ENCODE results near the gene GIMAP5. TPM values are rescaled to one million over a fixed set of nuclear protein-coding genes. Genes with fewer than 3 reads are reported as not detected.

GIMAP5 gene
- total RNA-seq, 2 donors from 2014 or later = 5.3 to 11.9 TPM

DNA sequence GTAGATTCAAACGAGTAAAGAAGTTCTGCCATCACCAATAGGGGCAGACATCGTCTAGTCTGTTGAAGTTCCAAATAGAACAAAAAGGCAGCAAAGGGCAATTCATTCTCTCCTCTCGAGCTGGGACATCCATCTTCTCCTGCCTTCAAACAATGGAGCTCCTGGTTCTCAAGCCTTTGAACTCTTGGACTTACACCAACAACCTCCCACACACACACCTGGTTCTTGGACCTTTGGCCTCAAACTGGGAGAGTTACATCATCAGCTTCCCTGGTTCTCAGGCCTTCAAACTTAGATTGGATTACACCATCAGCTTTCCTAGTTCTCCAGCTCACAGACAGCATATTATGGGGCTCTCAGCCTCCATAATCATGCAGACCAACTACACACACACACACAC, 9.8 kb upstream of the GIMAP5 start:
- peak; percentile 51 to 85 (median 66) for DNase-seq
- H3K27ac ChIP-seq = peak overlapping the region in 3 of 4 donors; percentile 29 to 63 (median 51)
- H3K27me3 ChIP-seq = no peaks in the 10 kb centered on the region
- 31 to 34% methylated on average over 3 of the region's 3 CpGs for WGBS, 2 donors
- peaks cover 5% of the 10 kb centered on the region for H3K4me1 ChIP-seq
- H3K36me3 ChIP-seq (replicated peaks in 1 of 2; ENCODE audit: insufficient read depth in 1 of 2, low read depth in 2 of 2) = no peaks in the 10 kb centered on the region
- intact Hi-C loops (cut with DNase I) = no loop called here
- H3K4me3 ChIP-seq = no peak overlapping the region
- TF ChIP-seq, protein P1, sequence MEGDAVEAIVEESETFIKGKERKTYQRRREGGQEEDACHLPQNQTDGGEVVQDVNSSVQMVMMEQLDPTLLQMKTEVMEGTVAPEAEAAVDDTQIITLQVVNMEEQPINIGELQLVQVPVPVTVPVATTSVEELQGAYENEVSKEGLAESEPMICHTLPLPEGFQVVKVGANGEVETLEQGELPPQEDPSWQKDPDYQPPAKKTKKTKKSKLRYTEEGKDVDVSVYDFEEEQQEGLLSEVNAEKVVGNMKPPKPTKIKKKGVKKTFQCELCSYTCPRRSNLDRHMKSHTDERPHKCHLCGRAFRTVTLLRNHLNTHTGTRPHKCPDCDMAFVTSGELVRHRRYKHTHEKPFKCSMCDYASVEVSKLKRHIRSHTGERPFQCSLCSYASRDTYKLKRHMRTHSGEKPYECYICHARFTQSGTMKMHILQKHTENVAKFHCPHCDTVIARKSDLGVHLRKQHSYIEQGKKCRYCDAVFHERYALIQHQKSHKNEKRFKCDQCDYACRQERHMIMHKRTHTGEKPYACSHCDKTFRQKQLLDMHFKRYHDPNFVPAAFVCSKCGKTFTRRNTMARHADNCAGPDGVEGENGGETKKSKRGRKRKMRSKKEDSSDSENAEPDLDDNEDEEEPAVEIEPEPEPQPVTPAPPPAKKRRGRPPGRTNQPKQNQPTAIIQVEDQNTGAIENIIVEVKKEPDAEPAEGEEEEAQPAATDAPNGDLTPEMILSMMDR (IDR thresholded peaks at IDR 0.05) = no peak
- TF ChIP-seq POLR2A (IDR thresholded peaks at IDR 0.05) = no peak
- peak; percentile 98 for ATAC-seq
- no peaks in the 10 kb centered on the region for H3K9me3 ChIP-seq

DNA sequence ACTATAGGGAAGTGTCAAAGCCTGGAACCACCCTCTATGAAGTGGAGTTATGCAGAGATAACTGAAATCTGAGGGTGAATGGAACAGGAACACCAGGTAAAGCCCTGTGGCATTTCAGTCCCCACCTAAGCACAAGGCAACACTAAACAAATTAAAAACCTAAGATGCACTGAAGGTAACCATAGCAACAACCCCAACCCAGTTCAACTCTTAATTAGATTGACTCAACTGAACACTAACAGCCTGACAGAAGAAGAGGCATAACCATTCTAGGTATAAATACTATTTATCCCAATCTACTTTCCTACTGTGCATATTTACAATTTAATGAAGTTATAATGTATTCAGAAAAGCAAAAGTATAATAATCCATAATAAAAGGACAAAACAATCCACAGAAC, 9.2 kb upstream of the GIMAP5 start:
- Histone ChIP-seq H3K4me1 (peaks cover 5% of the 10 kb centered on the region), H3K9me3 (no peaks in the 10 kb centered on the region), H3K27me3 (no peaks in the 10 kb centered on the region), H3K27ac (peak overlapping the region in 3 of 4 donors; percentile 29 to 63 (median 51)), H3K36me3 (replicated peaks in 1 of 2; ENCODE audit: insufficient read depth in 1 of 2, low read depth in 2 of 2) (no peaks in the 10 kb centered on the region), H3K4me3 (no peak overlapping the region)
- DNase-seq (no peak), ATAC-seq (no peak)
- intact Hi-C loops (cut with DNase I) = no loop called here
- TF ChIP-seq, protein P1 (IDR thresholded peaks at IDR 0.05) = no peak

DNA sequence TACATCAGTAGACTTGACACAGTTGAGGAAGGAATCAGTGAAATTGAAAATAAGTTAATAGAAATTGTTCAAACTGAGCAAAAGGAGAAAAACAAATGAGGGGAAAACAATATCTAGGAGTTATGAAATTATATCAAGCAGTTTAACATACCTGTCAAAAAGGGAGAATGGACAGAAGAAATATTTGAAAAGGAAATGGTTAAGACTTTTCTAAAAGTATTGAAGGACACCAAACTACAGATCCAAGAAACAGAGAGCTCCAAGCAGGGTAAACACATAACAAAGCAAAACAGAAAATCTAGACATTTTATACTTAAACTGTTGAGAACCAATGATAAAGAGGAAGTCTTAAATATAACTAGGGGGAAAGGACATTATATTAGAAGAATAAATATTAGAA, 8.6 kb upstream of the GIMAP5 start:
- Histone ChIP-seq H3K36me3 (replicated peaks in 1 of 2; ENCODE audit: insufficient read depth in 1 of 2, low read depth in 2 of 2) (no peaks in the 10 kb centered on the region), H3K27me3 (no peaks in the 10 kb centered on the region), H3K9me3 (no peaks in the 10 kb centered on the region), H3K4me3 (no peak overlapping the region), H3K27ac (no peak overlapping the region), H3K4me1 (peaks cover 5% of the 10 kb centered on the region)
- ATAC-seq (no peak), DNase-seq (no peak)
- intact Hi-C loops (cut with DNase I) = no loop called here
- no peak for TF ChIP-seq POLR2A (IDR thresholded peaks at IDR 0.05)
- TF ChIP-seq, protein P1 (IDR thresholded peaks at IDR 0.05) = no peak

DNA sequence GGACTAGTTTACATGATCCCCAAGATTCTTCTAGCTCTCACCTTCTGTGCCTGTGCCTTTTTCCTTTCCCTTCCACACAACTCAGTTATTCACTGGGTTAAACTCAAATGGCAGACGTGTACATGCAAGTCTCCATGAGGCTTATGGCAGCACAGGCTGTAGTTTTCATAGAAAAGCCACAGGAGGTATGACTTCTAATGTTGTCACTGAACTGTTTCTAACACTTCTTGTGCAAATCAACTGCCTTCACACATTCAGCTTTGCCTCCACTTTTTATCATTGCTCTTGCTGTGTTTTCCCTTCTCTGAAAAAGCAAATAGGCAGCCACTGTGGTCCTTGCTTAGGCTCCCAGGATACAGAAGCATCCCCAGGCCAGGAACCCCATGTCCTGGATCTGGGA, 5.3 kb upstream of the GIMAP5 start:
- Histone ChIP-seq H3K36me3 (replicated peaks in 1 of 2; ENCODE audit: insufficient read depth in 1 of 2, low read depth in 2 of 2) (no peaks in the 10 kb centered on the region), H3K27me3 (no peaks in the 10 kb centered on the region), H3K4me3 (no peak overlapping the region), H3K27ac (no peak overlapping the region), H3K9me3 (no peaks in the 10 kb centered on the region), H3K4me1 (peaks cover 5% of the 10 kb centered on the region)
- WGBS, 2 donors = 45 to 54% methylated on average over 1 of the region's 1 CpG
- TF ChIP-seq, protein P1 (IDR thresholded peaks at IDR 0.05) = no peak
- TF ChIP-seq POLR2A (IDR thresholded peaks at IDR 0.05) = no peak
- ATAC-seq (no peak), DNase-seq (no peak)
- intact Hi-C loops (cut with DNase I) = no loop called here

DNA sequence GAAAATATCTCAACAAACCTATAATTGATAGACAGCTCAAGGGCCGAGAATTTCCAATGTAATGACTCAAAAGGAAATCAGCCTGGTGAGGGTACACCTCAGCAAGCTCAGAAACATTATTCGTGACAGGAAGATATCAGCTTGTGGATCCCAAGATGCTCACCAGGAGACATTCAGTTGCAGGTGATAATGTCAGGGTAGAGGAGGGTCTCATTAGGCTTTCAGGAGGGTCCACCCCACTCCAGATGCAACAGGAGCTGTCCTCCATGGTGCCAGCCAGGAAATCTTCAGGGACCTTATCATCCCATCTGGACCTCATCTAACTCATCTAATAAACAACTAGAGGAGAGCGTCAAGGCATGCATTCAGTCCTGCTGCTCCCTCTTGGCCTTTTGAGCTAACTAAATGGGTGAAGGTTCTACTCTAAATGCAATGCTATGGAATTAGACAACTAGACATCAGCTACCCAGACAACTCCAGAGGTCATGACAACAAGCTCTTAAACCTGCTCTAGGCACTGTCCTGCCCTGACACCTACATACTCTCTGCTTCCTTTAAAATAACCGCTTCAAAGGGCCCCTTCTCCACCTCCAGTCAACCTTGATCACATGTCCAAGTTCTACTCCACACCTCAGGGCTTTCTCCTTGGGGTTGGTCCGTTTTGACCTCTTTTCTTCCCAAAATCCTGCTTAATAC, 4.3 kb upstream of the GIMAP5 start:
- Histone ChIP-seq H3K27me3 (no peaks in the 10 kb centered on the region), H3K4me1 (peaks cover under 1% of the 10 kb centered on the region), H3K27ac (no peak overlapping the region), H3K4me3 (no peak overlapping the region), H3K36me3 (replicated peaks in 1 of 2; ENCODE audit: insufficient read depth in 1 of 2, low read depth in 2 of 2) (no peaks in the 10 kb centered on the region), H3K9me3 (no peaks in the 10 kb centered on the region)
- intact Hi-C loops (cut with DNase I) = no loop called here
- no peak for DNase-seq
- no peak for ATAC-seq
- TF ChIP-seq, protein P1 (IDR thresholded peaks at IDR 0.05) = no peak
- no peak for TF ChIP-seq POLR2A (IDR thresholded peaks at IDR 0.05)
- WGBS, 2 donors = 72 to 75% methylated on average over 5 of the region's 5 CpGs

Data from body of pancreas (tissue), 4 donors.